Astrocyte (in vitro differentiated cells and primary cell): ENCODE results near the gene MYOF. TPM values are rescaled to one million over a fixed set of nuclear protein-coding genes. Genes with fewer than 3 reads are reported as not detected.

Experiments used
- DNase-seq: peaks from one replicate; pipeline ENCODE4 v3.0.0-alpha.2; 2010; ENCODE audit warnings: low read depth
- FAIRE-seq: peaks from 2 replicates; lab custom pipeline; 2011; peaks lifted over from hg19 to GRCh38; lab: Jason Lieb, UNC
- H2AFZ ChIP-seq: 2 replicates; pipeline ENCODE4 v1.6.0; 2012; ENCODE audit warnings: low read depth, low read length, inconsistent platforms
- H3K27ac ChIP-seq: 2 replicates; pipeline ENCODE4 v1.5.1; 2011; ENCODE audit warnings: low read depth, low read length, inconsistent platforms
- H3K27me3 ChIP-seq: 2 replicates; pipeline ENCODE4 v1.6.0; 2011; ENCODE audit warnings: low read length, inconsistent platforms; ENCODE audit not compliant: insufficient read depth
- H3K36me3 ChIP-seq: 2 replicates; pipeline ENCODE4 v1.5.1; 2011; ENCODE audit warnings: low read length, inconsistent platforms; ENCODE audit not compliant: insufficient read depth
- H3K4me1 ChIP-seq: 2 replicates; pipeline ENCODE4 v1.5.1; 2011; ENCODE audit warnings: low read length, inconsistent platforms; ENCODE audit not compliant: insufficient read depth
- H3K4me2 ChIP-seq: 2 replicates; pipeline ENCODE4 v1.6.0; 2012; ENCODE audit warnings: low read length, inconsistent platforms
- H3K4me3 ChIP-seq: 2 replicates; pipeline ENCODE4 v1.5.1; 2011; ENCODE audit warnings: low read depth, mild to moderate bottlenecking, low read length, inconsistent platforms; ENCODE audit not compliant: insufficient read depth
- H3K79me2 ChIP-seq: 2 replicates; pipeline ENCODE4 v1.6.0; 2012; ENCODE audit warnings: mild to moderate bottlenecking, low read length, inconsistent platforms; ENCODE audit not compliant: insufficient read depth
- H3K9ac ChIP-seq: 2 replicates; pipeline ENCODE4 v1.6.0; 2012; ENCODE audit warnings: mild to moderate bottlenecking, low read length, inconsistent platforms
- H3K9me3 ChIP-seq: 2 replicates; pipeline ENCODE4 v1.5.1; 2012; ENCODE audit warnings: low read depth, mild to moderate bottlenecking, low read length, inconsistent platforms; ENCODE audit not compliant: insufficient read depth
- H4K20me1 ChIP-seq: 2 replicates; pipeline ENCODE4 v1.6.0; 2012; ENCODE audit warnings: low read length, inconsistent platforms; ENCODE audit not compliant: insufficient read depth
- H3K27ac Mint-ChIP-seq: one replicate; pipeline ENCODE4 v1.8.0; 2021; ENCODE audit warnings: mild to moderate bottlenecking, mixed read lengths; ENCODE audit not compliant: unreplicated experiment
- H3K27me3 Mint-ChIP-seq: one replicate; pipeline ENCODE4 v1.8.0; 2021; ENCODE audit warnings: low read depth, mixed read lengths; ENCODE audit not compliant: unreplicated experiment
- H3K36me3 Mint-ChIP-seq: one replicate; pipeline ENCODE4 v1.8.0; 2021; ENCODE audit warnings: low read depth, mixed read lengths; ENCODE audit not compliant: unreplicated experiment
- H3K4me1 Mint-ChIP-seq: one replicate; pipeline ENCODE4 v1.8.0; 2021; ENCODE audit warnings: low read depth, mixed read lengths; ENCODE audit not compliant: unreplicated experiment
- H3K4me3 Mint-ChIP-seq: one replicate; pipeline ENCODE4 v1.8.0; 2021; ENCODE audit warnings: mild to moderate bottlenecking, moderate library complexity, mixed read lengths; ENCODE audit not compliant: unreplicated experiment
- H3K9me3 Mint-ChIP-seq: one replicate; pipeline ENCODE4 v1.8.0; 2021; ENCODE audit warnings: mild to moderate bottlenecking, mixed read lengths; ENCODE audit not compliant: unreplicated experiment
- EZH2 ChIP-seq: IDR thresholded peaks from 2 replicates; pipeline ENCODE4 v1.6.1; 2012; ENCODE audit warnings: mild to moderate bottlenecking, low read length, inconsistent platforms; ENCODE audit not compliant: insufficient read depth
- total RNA-seq: library from RNA; stranded (reverse); gene quantifications from 2 replicates; pipeline ENCODE4 v1.2.1, GENCODE V29; 2021
- TF ChIP-seq, protein P1 (sequence below): IDR thresholded peaks from 2 replicates; pipeline ENCODE4 v1.5.1; 2011; ENCODE audit warnings: low read depth, mild to moderate bottlenecking, inconsistent platforms, low read length, moderate library complexity; ENCODE audit not compliant: insufficient read depth

MYOF gene
- total RNA-seq, 1 donor from 2014 or later, result 306 TPM

DNA sequence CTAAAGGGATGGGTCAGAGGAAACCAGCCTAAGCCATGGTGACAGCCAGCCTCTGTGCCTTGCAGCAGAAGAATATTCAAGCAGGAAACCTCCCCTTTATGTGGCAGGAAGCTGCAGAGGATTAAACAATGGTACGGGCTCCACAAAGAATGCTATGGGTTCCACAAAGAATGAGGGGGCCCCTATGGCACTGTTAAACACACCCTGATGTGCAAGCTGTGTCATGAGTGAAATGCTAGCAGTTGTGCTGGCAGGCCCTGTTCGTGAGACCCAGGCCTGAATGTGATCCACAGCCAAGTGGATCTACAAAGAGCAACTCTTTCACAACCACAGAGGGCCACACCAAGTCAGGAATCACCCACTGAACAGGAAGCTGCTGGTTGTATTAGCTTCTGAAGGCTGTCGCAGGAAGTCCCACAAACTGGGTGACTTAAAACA lies 68.9 kb downstream of the MYOF start:
- TF ChIP-seq EZH2, result no peak
- TF ChIP-seq, protein P1, sequence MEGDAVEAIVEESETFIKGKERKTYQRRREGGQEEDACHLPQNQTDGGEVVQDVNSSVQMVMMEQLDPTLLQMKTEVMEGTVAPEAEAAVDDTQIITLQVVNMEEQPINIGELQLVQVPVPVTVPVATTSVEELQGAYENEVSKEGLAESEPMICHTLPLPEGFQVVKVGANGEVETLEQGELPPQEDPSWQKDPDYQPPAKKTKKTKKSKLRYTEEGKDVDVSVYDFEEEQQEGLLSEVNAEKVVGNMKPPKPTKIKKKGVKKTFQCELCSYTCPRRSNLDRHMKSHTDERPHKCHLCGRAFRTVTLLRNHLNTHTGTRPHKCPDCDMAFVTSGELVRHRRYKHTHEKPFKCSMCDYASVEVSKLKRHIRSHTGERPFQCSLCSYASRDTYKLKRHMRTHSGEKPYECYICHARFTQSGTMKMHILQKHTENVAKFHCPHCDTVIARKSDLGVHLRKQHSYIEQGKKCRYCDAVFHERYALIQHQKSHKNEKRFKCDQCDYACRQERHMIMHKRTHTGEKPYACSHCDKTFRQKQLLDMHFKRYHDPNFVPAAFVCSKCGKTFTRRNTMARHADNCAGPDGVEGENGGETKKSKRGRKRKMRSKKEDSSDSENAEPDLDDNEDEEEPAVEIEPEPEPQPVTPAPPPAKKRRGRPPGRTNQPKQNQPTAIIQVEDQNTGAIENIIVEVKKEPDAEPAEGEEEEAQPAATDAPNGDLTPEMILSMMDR, result no peak
- peaks cover 55% of the 10 kb centered on the region for H3K36me3 Mint-ChIP-seq
- no peak overlapping the region for H3K4me2 ChIP-seq
- peaks cover 2% of the 10 kb centered on the region for H3K9me3 Mint-ChIP-seq
- DNase-seq (no peak), FAIRE-seq (no peak)
- no peaks in the 10 kb centered on the region for H3K27me3 ChIP-seq
- H3K27me3 Mint-ChIP-seq, result no peaks in the 10 kb centered on the region
- H3K4me3 ChIP-seq, result no peak overlapping the region
- H3K4me3 Mint-ChIP-seq, result no peak overlapping the region
- peaks cover 6% of the 10 kb centered on the region for H3K4me1 Mint-ChIP-seq
- H3K9ac ChIP-seq, result no peak overlapping the region
- no peaks in the 10 kb centered on the region for H3K4me1 ChIP-seq
- H3K27ac Mint-ChIP-seq, result no peak overlapping the region
- H3K79me2 ChIP-seq, result peaks cover 42% of the 10 kb centered on the region
- H2AFZ ChIP-seq, result no peak overlapping the region
- no peak overlapping the region for H3K27ac ChIP-seq
- H3K9me3 ChIP-seq, result no peaks in the 10 kb centered on the region
- peaks cover 16% of the 10 kb centered on the region for H4K20me1 ChIP-seq
- peaks cover 42% of the 10 kb centered on the region for H3K36me3 ChIP-seq

DNA sequence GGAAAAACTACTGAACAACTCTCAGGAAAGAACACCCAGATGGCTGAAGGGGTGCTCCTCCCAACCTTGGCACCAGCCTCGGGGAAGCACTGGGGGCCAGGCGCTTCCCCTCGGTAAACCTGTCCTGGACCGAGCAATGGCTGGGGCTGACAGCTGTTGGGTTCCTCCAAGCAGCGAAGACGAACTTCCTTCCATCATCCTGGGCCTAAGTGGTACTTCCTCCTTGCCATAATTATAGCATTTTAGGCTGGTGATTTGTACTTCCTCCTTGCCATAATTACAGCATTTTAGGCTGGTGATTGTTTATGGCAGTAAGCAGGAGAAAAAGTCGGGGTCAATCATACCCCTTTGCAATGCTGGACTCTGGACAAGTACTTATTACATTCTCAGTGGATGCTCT lies 69.3 kb downstream of the MYOF start:
- FAIRE-seq, result no peak
- H2AFZ ChIP-seq, result no peak overlapping the region

More for the DNA sequence above, 69.3 kb downstream of the MYOF start:
- Histone ChIP-seq H3K9me3 (no peaks in the 10 kb centered on the region), H3K9ac (no peak overlapping the region), H3K27me3 (no peaks in the 10 kb centered on the region), H4K20me1 (peaks cover 15% of the 10 kb centered on the region), H3K4me1 (no peaks in the 10 kb centered on the region), H3K36me3 (peaks cover 44% of the 10 kb centered on the region), H3K4me2 (no peak overlapping the region), H3K79me2 (peaks cover 41% of the 10 kb centered on the region), H3K4me3 (no peak overlapping the region), H3K27ac (no peak overlapping the region)
- TF ChIP-seq, protein P1, result no peak
- no peak for TF ChIP-seq EZH2
- Mint-ChIP-seq H3K36me3 (peaks cover 54% of the 10 kb centered on the region), H3K27me3 (no peaks in the 10 kb centered on the region), H3K4me1 (peaks cover 6% of the 10 kb centered on the region), H3K27ac (no peak overlapping the region), H3K9me3 (peaks cover 2% of the 10 kb centered on the region), H3K4me3 (no peak overlapping the region)
- DNase-seq, result no peak
